ENCODE measurements around the gene PRKAR1B. TPM values are rescaled to one million over a fixed set of nuclear protein-coding genes. Genes with fewer than 3 reads are reported as not detected.
A peak's percentile ranks its signal among the peaks of the same experiment; 100 is the strongest.

Gene PRKAR1B
- total RNA-seq, 1 experiment from 2014 or later: 6.9 TPM

DNA sequence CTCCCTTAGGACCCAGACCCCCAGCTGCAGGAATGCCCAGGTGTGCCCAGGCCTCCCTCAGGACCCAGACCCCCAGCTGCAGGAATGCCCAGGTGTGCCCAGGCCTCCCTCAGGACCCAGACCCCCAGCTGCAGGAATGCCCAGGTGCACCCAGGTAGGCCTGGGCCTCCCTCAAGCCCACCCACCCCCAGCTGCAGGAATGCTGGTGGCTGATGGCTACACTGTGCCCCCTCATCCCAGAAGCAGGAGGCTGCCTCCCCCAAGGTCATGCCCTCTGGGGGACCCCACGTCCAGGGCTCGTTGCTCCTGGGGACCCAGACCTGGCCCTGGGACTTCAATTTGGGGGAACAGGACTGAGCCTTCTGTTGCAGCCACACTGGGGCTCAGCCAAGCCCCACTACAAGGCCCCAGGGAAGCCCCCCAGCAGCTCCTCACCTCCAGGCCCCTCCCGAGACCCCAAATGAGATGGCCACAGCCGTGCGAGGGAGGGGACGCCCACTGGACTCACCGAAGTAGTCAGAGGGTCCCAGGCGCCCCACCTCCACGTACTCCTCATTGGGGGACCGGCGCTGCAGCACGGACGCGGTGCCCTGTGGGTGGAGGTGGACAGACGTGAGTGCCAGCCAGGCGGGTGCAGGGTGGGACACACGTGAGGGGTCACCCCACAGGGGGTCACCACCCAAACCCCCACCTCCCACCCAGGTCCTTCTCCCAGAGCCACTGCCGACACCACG, 176.0 kb downstream of the PRKAR1B start:
- H3K27ac ChIP-seq: no peak overlapping the region
- H3K27me3 ChIP-seq: no peaks in the 10 kb centered on the region
- H3K9me3 ChIP-seq (replicated peaks): no peaks in the 10 kb centered on the region
- no peaks in the 10 kb centered on the region for H3K36me3 ChIP-seq
- H3K4me3 ChIP-seq: no peak overlapping the region
- DNase-seq: no peak
- H3K4me1 ChIP-seq: no peaks in the 10 kb centered on the region

DNA sequence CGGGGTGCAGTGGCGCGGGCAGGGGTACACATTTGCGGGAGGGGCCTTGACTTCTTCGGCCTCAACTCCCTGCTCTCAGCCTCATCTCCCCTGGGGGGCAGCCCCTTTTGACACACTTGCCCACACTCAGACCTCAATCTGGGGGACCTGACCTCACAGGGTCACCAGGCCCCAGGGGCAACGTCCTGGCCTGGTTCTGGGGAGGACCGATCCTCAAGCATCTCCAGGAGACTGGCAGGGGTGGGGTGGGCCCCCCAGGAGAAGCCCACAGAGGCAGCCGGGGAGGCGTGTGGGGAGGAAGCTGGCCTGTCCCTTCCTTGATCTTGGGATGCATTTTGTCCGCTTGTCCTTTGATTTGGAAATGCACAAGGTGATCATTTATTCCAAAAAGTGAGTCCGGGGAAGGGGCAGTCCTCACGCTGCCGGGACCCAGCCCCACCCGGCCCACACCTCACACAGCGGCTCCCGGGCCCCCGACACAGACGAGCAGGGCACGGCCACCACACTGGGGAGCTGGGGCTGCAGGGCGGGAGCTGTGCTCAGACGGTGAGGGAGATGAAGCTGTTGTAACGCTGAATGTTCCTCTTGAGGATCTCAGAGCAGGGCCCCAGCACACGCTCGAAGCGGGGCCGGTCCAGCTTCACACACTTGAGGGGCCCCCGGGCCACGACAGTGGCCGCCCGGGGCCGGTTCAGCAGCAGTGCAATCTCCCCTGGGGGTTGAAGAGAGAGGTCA, 177.0 kb downstream of the PRKAR1B start:
- no peak overlapping the region for H3K27ac ChIP-seq
- no peak for DNase-seq
- no peaks in the 10 kb centered on the region for H3K4me1 ChIP-seq
- H3K9me3 ChIP-seq (replicated peaks): no peaks in the 10 kb centered on the region
- no peak overlapping the region for H3K4me3 ChIP-seq
- no peaks in the 10 kb centered on the region for H3K36me3 ChIP-seq
- no peaks in the 10 kb centered on the region for H3K27me3 ChIP-seq

DNA sequence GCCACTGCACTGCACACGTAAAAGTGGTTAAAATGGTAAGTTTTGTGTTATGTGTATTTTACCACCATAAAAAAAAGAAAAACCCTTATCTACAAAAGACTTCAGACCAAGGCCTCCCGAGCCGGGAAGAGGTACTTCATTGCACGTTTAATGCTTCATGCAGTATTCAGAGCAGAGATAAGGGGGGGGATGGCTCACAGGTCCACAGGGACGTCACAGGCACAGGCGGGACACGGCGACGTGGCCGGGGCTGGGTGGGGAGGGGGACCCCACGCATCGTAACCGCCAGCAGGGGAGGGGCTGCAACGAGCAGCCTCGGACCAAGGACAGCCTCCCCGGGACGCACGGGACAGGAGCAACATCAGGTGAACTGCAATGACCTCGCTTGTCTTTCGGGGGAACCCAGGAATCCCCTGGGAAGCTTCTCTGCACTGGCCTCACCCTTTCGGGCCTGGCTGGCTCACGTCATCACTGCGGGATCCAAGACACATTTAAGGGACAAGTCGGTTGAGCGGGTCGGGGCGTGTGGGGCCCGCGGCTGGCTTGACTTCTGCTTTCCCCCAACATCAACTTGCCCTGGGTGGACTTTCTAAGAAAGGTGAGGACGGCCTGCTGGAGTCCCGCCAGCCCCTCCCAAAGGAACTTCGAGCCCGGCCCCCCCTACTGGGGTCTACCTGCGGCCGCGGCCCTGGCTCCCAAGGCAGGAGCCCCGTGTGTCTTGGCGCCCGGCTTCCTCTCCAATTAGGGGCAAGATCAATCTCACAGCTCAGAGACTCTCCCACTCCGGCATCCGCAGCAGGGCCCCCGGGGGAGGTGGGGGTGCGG, 177.8 kb downstream of the PRKAR1B start:
- no peaks in the 10 kb centered on the region for H3K4me1 ChIP-seq
- no peak for DNase-seq
- H3K4me3 ChIP-seq: no peak overlapping the region
- no peaks in the 10 kb centered on the region for H3K36me3 ChIP-seq
- H3K27me3 ChIP-seq: no peaks in the 10 kb centered on the region
- no peaks in the 10 kb centered on the region for H3K9me3 ChIP-seq (replicated peaks)
- H3K27ac ChIP-seq: no peak overlapping the region

- no peaks in the 10 kb centered on the region for H3K9me3 ChIP-seq (replicated peaks)
- H3K36me3 ChIP-seq: no peaks in the 10 kb centered on the region
- DNase-seq: no peak
- no peak overlapping the region for H3K4me3 ChIP-seq
- no peaks in the 10 kb centered on the region for H3K4me1 ChIP-seq
- no peaks in the 10 kb centered on the region for H3K27me3 ChIP-seq
- no peak overlapping the region for H3K27ac ChIP-seq
These were observed 178.7 kb downstream of the PRKAR1B start for GRCh38 chr7:548401-548800.

- Histone ChIP-seq H3K36me3 (no peaks in the 10 kb centered on the region), H3K9me3 (replicated peaks) (no peaks in the 10 kb centered on the region), H3K27ac (no peak overlapping the region), H3K4me3 (no peak overlapping the region), H3K4me1 (peaks cover 8% of the 10 kb centered on the region), H3K27me3 (no peaks in the 10 kb centered on the region)
- no peak for DNase-seq
These were observed 181.6 kb downstream of the PRKAR1B start for GRCh38 chr7:545470-545869.

- DNase-seq: no peak
- no peaks in the 10 kb centered on the region for H3K27me3 ChIP-seq
- peaks cover 14% of the 10 kb centered on the region for H3K4me1 ChIP-seq
- H3K4me3 ChIP-seq: no peak overlapping the region
- no peak overlapping the region for H3K27ac ChIP-seq
- no peaks in the 10 kb centered on the region for H3K36me3 ChIP-seq
- H3K9me3 ChIP-seq (replicated peaks): no peaks in the 10 kb centered on the region
These were observed 182.5 kb downstream of the PRKAR1B start for GRCh38 chr7:544338-545221.

DNA sequence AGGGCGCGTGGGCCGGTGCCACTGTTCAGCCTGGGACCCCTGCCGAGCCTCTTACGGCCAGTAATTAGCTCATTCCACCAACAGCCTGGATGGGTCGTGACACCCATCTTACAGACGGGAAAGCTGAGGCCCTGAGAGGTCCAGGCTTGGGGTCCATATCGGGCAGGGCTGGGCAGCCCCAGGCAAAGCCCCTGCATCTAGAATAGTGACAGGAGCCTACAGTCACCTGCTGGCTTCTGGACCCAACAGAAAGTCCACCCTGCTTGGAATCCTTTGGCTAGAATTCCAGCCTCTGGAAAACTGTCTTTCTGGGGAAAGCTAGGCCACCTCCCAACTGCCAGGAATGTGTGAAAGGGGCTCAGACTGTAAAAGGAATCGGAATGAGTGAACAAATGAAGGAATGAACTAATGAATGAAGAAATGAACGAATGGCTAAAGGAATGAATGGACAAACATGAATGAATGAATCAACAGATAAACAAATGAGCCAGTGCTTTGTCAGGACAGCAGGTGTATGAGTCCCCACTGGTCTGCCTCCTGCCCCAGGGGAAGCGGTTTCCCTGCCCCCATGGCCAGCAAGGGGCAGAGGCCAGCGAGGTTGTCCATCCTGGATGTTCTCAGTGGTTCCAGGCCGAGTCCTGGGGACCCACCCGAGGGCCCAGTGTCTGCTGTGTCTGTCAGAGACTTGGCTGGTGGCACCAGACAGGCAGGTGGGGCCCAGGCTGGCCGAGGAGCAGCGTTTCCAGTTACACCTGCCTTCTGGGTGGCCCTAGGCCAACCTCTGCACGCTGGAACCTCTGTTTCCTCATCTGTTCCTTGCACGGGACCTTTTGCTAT, 183.4 kb downstream of the PRKAR1B start:
- no peak for DNase-seq
- H3K4me1 ChIP-seq: peaks cover 20% of the 10 kb centered on the region
- H3K4me3 ChIP-seq: no peak overlapping the region
- no peaks in the 10 kb centered on the region for H3K27me3 ChIP-seq
- H3K9me3 ChIP-seq (replicated peaks): no peaks in the 10 kb centered on the region
- H3K27ac ChIP-seq: peak overlapping the region; percentile 82
- H3K36me3 ChIP-seq: no peaks in the 10 kb centered on the region

- H3K27ac ChIP-seq: peak overlapping the region; percentile 82
- no peaks in the 10 kb centered on the region for H3K36me3 ChIP-seq
- no peak overlapping the region for H3K4me3 ChIP-seq
- DNase-seq: peak; percentile 57 to 65
- H3K4me1 ChIP-seq: peaks cover 26% of the 10 kb centered on the region
- no peaks in the 10 kb centered on the region for H3K27me3 ChIP-seq
- no peaks in the 10 kb centered on the region for H3K9me3 ChIP-seq (replicated peaks)
These were observed 184.2 kb downstream of the PRKAR1B start for GRCh38 chr7:542713-543500.

- peak overlapping the region; percentile 82 for H3K27ac ChIP-seq
- peaks cover 28% of the 10 kb centered on the region for H3K4me1 ChIP-seq
- no peaks in the 10 kb centered on the region for H3K27me3 ChIP-seq
- DNase-seq: no peak
- H3K36me3 ChIP-seq: no peaks in the 10 kb centered on the region
- no peak overlapping the region for H3K4me3 ChIP-seq
- no peaks in the 10 kb centered on the region for H3K9me3 ChIP-seq (replicated peaks)
These were observed 184.9 kb downstream of the PRKAR1B start for GRCh38 chr7:542131-542712.

GRCh38 chr7:541661-542060, 185.4 kb downstream of the PRKAR1B start:
- H3K4me3 ChIP-seq: no peak overlapping the region
- no peaks in the 10 kb centered on the region for H3K27me3 ChIP-seq
- H3K27ac ChIP-seq: no peak overlapping the region
- no peaks in the 10 kb centered on the region for H3K36me3 ChIP-seq
- no peak for DNase-seq
- no peaks in the 10 kb centered on the region for H3K9me3 ChIP-seq (replicated peaks)
- peaks cover 28% of the 10 kb centered on the region for H3K4me1 ChIP-seq

DNA sequence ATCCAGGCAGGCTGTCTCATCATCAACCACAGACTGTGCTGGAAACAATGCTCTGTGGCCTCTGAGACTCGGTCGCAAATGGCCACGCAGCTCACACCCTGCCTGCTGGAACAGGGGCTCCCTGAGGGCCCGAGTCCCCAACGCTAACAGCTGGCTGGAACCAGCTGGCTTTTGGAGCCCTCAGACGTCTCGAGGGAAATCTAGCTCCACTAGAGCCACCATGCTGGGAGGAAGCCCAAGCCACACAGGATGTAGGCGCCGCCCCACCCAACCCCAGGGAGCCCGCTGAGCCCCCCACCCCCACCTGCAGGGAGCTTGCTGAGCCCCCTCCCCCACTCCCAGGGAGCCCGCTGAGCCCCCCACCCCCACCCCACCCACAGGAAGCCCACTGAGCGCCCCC, 186.1 kb downstream of the PRKAR1B start:
- Histone ChIP-seq H3K9me3 (replicated peaks) (no peaks in the 10 kb centered on the region), H3K27me3 (no peaks in the 10 kb centered on the region), H3K27ac (no peak overlapping the region), H3K4me1 (peaks cover 28% of the 10 kb centered on the region), H3K36me3 (no peaks in the 10 kb centered on the region), H3K4me3 (no peak overlapping the region)
- DNase-seq: peak in 1 of 2 experiments; percentile 23

GRCh38 chr7:540579-540978, 186.5 kb downstream of the PRKAR1B start:
- H3K4me3 ChIP-seq: no peak overlapping the region
- H3K4me1 ChIP-seq: peaks cover 28% of the 10 kb centered on the region
- no peaks in the 10 kb centered on the region for H3K9me3 ChIP-seq (replicated peaks)
- H3K27me3 ChIP-seq: no peaks in the 10 kb centered on the region
- no peak overlapping the region for H3K27ac ChIP-seq
- H3K36me3 ChIP-seq: no peaks in the 10 kb centered on the region
- DNase-seq: no peak

Measured in SJCRH30 (cell line).